ENCODE measurements around the gene ADAMTS16. TPM values are rescaled to one million over a fixed set of nuclear protein-coding genes. Genes with fewer than 3 reads are reported as not detected.

Gene ADAMTS16
- total RNA-seq, 2 experiments from 2014 or later, result not detected

GRCh38 chr5:5351288-5351979 lies 211.3 kb downstream of the ADAMTS16 start:
- ChIA-PET CTCF (no interaction called here), POLR2A (no interaction called here)
- no peak for TF ChIP-seq CTCF (IDR thresholded peaks at IDR 0.05)
- Histone ChIP-seq H3K27ac (ENCODE audit: low read depth in 1 of 2, low read length in 2 of 2) (no peak overlapping the region), H3K27me3 (ENCODE audit: control insufficient read depth in 1 of 2, insufficient read depth in 2 of 2, low read length in 2 of 2) (peaks cover 0 to 3% of the 10 kb centered on the region in 2 experiments), H3K9me3 (ENCODE audit: control insufficient read depth in 1 of 2, insufficient read depth in 1 of 2, low read length in 2 of 2) (peaks cover 0 to 3% of the 10 kb centered on the region in 2 experiments), H3K36me3 (ENCODE audit: insufficient read depth, low read length) (no peaks in the 10 kb centered on the region), H3K4me3 (ENCODE audit: low read length) (no peak overlapping the region), H3K4me1 (ENCODE audit: insufficient read depth, low read length) (no peaks in the 10 kb centered on the region)
- DNase-seq (no peak), ATAC-seq (ENCODE audit: poor library complexity) (no peak)
- H3K9me3 Mint-ChIP-seq, result no peaks in the 10 kb centered on the region
- no peaks in the 10 kb centered on the region for H3K4me1 Mint-ChIP-seq (ENCODE audit: low read depth)
- H3K27ac Mint-ChIP-seq, result no peak overlapping the region
- H3K4me3 Mint-ChIP-seq, result no peak overlapping the region
- H3K27me3 Mint-ChIP-seq, result peaks cover 16% of the 10 kb centered on the region
- H3K36me3 Mint-ChIP-seq (ENCODE audit: low read depth), result no peaks in the 10 kb centered on the region
- intact Hi-C loops (cut with DNase I, micrococcal nuclease), result no loop called here

- POLR2A ChIA-PET, result no interaction called here
These were observed 212.5 kb downstream of the ADAMTS16 start for GRCh38 chr5:5352675-5353074.

GRCh38 chr5:5353681-5354080 lies 213.6 kb downstream of the ADAMTS16 start:
- Histone ChIP-seq H3K27ac (ENCODE audit: low read depth in 1 of 2, low read length in 2 of 2) (no peak overlapping the region), H3K4me1 (ENCODE audit: insufficient read depth, low read length) (no peaks in the 10 kb centered on the region), H3K27me3 (ENCODE audit: control insufficient read depth in 1 of 2, insufficient read depth in 2 of 2, low read length in 2 of 2) (peaks cover 0 to 3% of the 10 kb centered on the region in 2 experiments), H3K36me3 (ENCODE audit: insufficient read depth, low read length) (no peaks in the 10 kb centered on the region), H3K4me3 (ENCODE audit: low read length) (no peak overlapping the region), H3K9me3 (ENCODE audit: control insufficient read depth in 1 of 2, insufficient read depth in 1 of 2, low read length in 2 of 2) (peaks cover 0 to 3% of the 10 kb centered on the region in 2 experiments)
- peaks cover 16% of the 10 kb centered on the region for H3K27me3 Mint-ChIP-seq
- H3K36me3 Mint-ChIP-seq (ENCODE audit: low read depth), result no peaks in the 10 kb centered on the region
- DNase-seq, result no peak
- ChIA-PET CTCF (no interaction called here), POLR2A (no interaction called here)
- no peak for TF ChIP-seq CTCF (IDR thresholded peaks at IDR 0.05)
- no peak for ATAC-seq (ENCODE audit: poor library complexity)
- H3K4me1 Mint-ChIP-seq (ENCODE audit: low read depth), result no peaks in the 10 kb centered on the region
- H3K27ac Mint-ChIP-seq, result no peak overlapping the region
- no peak overlapping the region for H3K4me3 Mint-ChIP-seq
- H3K9me3 Mint-ChIP-seq, result no peaks in the 10 kb centered on the region
- intact Hi-C loops (cut with DNase I, micrococcal nuclease), result no loop called here

More at GRCh38 chr5:5352675-5353074, 212.5 kb downstream of the ADAMTS16 start:
- no peak for ATAC-seq (ENCODE audit: poor library complexity)
- Histone ChIP-seq H3K27me3 (ENCODE audit: control insufficient read depth in 1 of 2, insufficient read depth in 2 of 2, low read length in 2 of 2) (peaks cover 0 to 3% of the 10 kb centered on the region in 2 experiments), H3K27ac (ENCODE audit: low read depth in 1 of 2, low read length in 2 of 2) (no peak overlapping the region), H3K36me3 (ENCODE audit: insufficient read depth, low read length) (no peaks in the 10 kb centered on the region), H3K9me3 (ENCODE audit: control insufficient read depth in 1 of 2, insufficient read depth in 1 of 2, low read length in 2 of 2) (peaks cover 0 to 3% of the 10 kb centered on the region in 2 experiments), H3K4me3 (ENCODE audit: low read length) (no peak overlapping the region), H3K4me1 (ENCODE audit: insufficient read depth, low read length) (no peaks in the 10 kb centered on the region)
- H3K36me3 Mint-ChIP-seq (ENCODE audit: low read depth), result no peaks in the 10 kb centered on the region
- no peak overlapping the region for H3K27ac Mint-ChIP-seq
- DNase-seq, result no peak
- no peak overlapping the region for H3K4me3 Mint-ChIP-seq
- TF ChIP-seq CTCF (IDR thresholded peaks at IDR 0.05), result no peak
- CTCF ChIA-PET, result no interaction called here
- no peaks in the 10 kb centered on the region for H3K4me1 Mint-ChIP-seq (ENCODE audit: low read depth)
- intact Hi-C loops (cut with DNase I, micrococcal nuclease), result no loop called here
- H3K9me3 Mint-ChIP-seq, result no peaks in the 10 kb centered on the region
- H3K27me3 Mint-ChIP-seq, result peaks cover 16% of the 10 kb centered on the region

Data from CD4-positive, alpha-beta T cell (primary cell).